Heart left ventricle (tissue), 16 donors: Measurements from ENCODE around the gene ANKDD1A. TPM values are rescaled to one million over a fixed set of nuclear protein-coding genes. Genes with fewer than 3 reads are reported as not detected.
A peak's percentile ranks its signal among the peaks of the same experiment; 100 is the strongest.

Experiments used
- ATAC-seq, 4 donors: fragments of 200-7000 bp; cut with Tn5 transposase; one replicate each; pipeline ENCODE4 v1.9.1; 2020 to 2022; ENCODE audit warnings: moderate library complexity in 4 of 4, mild to moderate bottlenecking in 3 of 4, moderate number of reproducible peaks in 1 of 4
- DNase-seq, 5 donors: peaks; one replicate each; pipeline ENCODE4 v3.0.0-alpha.2; 2020
- H3K27ac ChIP-seq, 12 donors: fragments of 200-600 bp; sonication (generic) in 4 of 12; one replicate each; pipeline versions ENCODE4 v1.5.0 to v1.8.0; 2016 to 2022; ENCODE audit warnings: mild to moderate bottlenecking in 2 of 12
- H3K27me3 ChIP-seq, 9 donors: fragments of 200-600 bp; sonication (generic) in 2 of 9; one replicate each; pipeline versions ENCODE4 v1.5.1 to v1.8.0; 2016 to 2022; ENCODE audit warnings: mild to moderate bottlenecking in 3 of 9
- H3K36me3 ChIP-seq, 9 donors: fragments of 200-600 bp; sonication (generic) in 2 of 9; one replicate each; pipeline versions ENCODE4 v1.5.0 to v1.8.0; 2018 to 2022; ENCODE audit warnings: mild to moderate bottlenecking in 2 of 9
- H3K4me1 ChIP-seq, 12 donors: fragments of 200-600 bp; sonication (generic) in 4 of 12; one replicate each; pipeline versions ENCODE4 v1.5.0 to v1.8.0; 2016 to 2022; ENCODE audit warnings: mild to moderate bottlenecking in 3 of 12
- H3K4me3 ChIP-seq, 12 donors: fragments of 200-600 bp; sonication (generic) in 4 of 12; one replicate each; pipeline versions ENCODE4 v1.5.0 to v1.8.0; 2017 to 2022; ENCODE audit warnings: mild to moderate bottlenecking in 9 of 12, moderate library complexity in 4 of 12
- H3K9me3 ChIP-seq, 12 donors: fragments of 200-600 bp; sonication (generic) in 4 of 12; one replicate each; pipeline versions ENCODE4 v1.5.0 to v1.8.0; 2016 to 2022; ENCODE audit warnings: mild to moderate bottlenecking in 1 of 12
- CTCF ChIP-seq, 12 donors: fragments of 200-600 bp; sonication (generic) in 4 of 12; IDR thresholded peaks; one replicate each; pipeline versions ENCODE4 v1.5.0 to v1.8.0; 2018 to 2022; ENCODE audit warnings: antibody characterized with exemption in 12 of 12, mild to moderate bottlenecking in 5 of 12
- POLR2A ChIP-seq, 2 donors: fragments of 450-650 bp; IDR thresholded peaks; one replicate each; pipeline ENCODE4 v1.6.1; 2017; ENCODE audit warnings: antibody characterized with exemption in 2 of 2, mild to moderate bottlenecking in 2 of 2, moderate library complexity in 2 of 2
- WGBS, 4 donors: extraction: QIAGEN DNeasy Blood & Tissue Kit in 2 of 4; methylation state at CpG; one replicate each; pipeline versions ENCODE4 v1.1.5 to v1.1.7; 2013 to 2018; 5-methylcytosine and 5-hydroxymethylcytosine counted together
- intact Hi-C, 10 donors: fragments of 100-400 bp; cut with DNase I; formaldehyde crosslinking; loops; one replicate each; pipeline versions ENCODE4 v1.11.1 to v1.14.2; 2022
- polyA plus RNA-seq, 2 donors: library from polyadenylated mRNA; stranded (reverse); fragments of 200-250 nt; gene quantifications; one replicate each; pipeline ENCODE4 v1.2.3, GENCODE V29; 2013
- total RNA-seq, 9 donors: library from RNA; depleted of rRNA in 2 of 9; stranded (reverse); fragments of >200 nt in 2 of 9; fragmentation: NEBNext Ultra II Directional in 3 of 9; extraction: Animal tissue kit (Norgen Biotek cat#: 25700) in 3 of 9; gene quantifications; one replicate each; pipeline versions ENCODE4 v1.1.0 to v1.2.4, GENCODE V29; 2016 to 2023
- donor health status: ischemic (EF 13 %, LVEDD 7.1; RV severe dilation, severe dysfunction).
- donor health status: healthy with polysubstance abuse.
- donor health status: DM: no; HTN: yes; CAD: no.
- donor health status: DM: no; HTN: no; CAD: no.
- donor health status: ischemic (EF 25% LVEDD 6.9; RV normal size, moderate dysfunction).
- donor health status: ischemic (EF 25% LVEDD 5.7; RV mildly dilated, moderate dysfunction).
- donor health status: healthy.
- donor health status: DM: yes; HTN: yes; CAD: no.
- donor health status: ischemic (EF 35%, LVEDD 5.7; RV mildly dilated, moderate dysfunction).
- donor health status: nonischemic (EF 11% LVEDD 7.7; RV severe dilation, severe dysfunction).
- donor health status: DM: yes; HTN: yes; CAD: no.
- donor health status: PGD.
- donor health status: ischemic (EF 29% LVEDD 5.4; RV normal size, mild dysfunction).
- donor health status: nonischemic (EF 23%, LVEDD 6.1; RV moderate dilation, normal function).

The ANKDD1A gene
- total and polyA plus RNA-seq, 11 donors = 0.42 to 3.4 (median 1.1) TPM

- H3K4me3 ChIP-seq = no peak overlapping the region
- DNase-seq (peak; percentile 77 to 87 (median 84)), ATAC-seq (peak; percentile 37 to 88 (median 82))
- H3K27ac ChIP-seq = peak overlapping the region in 10 of 12 donors; percentile 54 to 96 (median 66)
- no peaks in the 10 kb centered on the region for H3K9me3 ChIP-seq
- H3K36me3 ChIP-seq = no peaks in the 10 kb centered on the region
- intact Hi-C loops = no loop called here
- H3K4me1 ChIP-seq = peaks cover 3 to 66% (median 21%) of the 10 kb centered on the region in 12 donors
- TF ChIP-seq POLR2A (IDR thresholded peaks at IDR 0.05) = no peak
- no peak for TF ChIP-seq CTCF (IDR thresholded peaks at IDR 0.05)
- 16 to 23% (median 22%) methylated on average over 4 to 10 of the region's 10 CpGs for WGBS, 4 donors
- H3K27me3 ChIP-seq = no peaks in the 10 kb centered on the region
Observed at GRCh38 chr15:64883997-64884511, 27.6 kb upstream of the ANKDD1A start.

GRCh38 chr15:64884679-64885078, 27.0 kb upstream of the ANKDD1A start:
- DNase-seq (no peak), ATAC-seq (no peak)
- no peak for TF ChIP-seq POLR2A (IDR thresholded peaks at IDR 0.05)
- TF ChIP-seq CTCF (IDR thresholded peaks at IDR 0.05) = no peak
- WGBS, 4 donors = 85 to 94% (median 93%) methylated on average over 5 of the region's 5 CpGs
- peaks cover 3 to 62% (median 21%) of the 10 kb centered on the region in 12 donors for H3K4me1 ChIP-seq
- H3K27me3 ChIP-seq = no peaks in the 10 kb centered on the region
- H3K27ac ChIP-seq = peak overlapping the region in 4 of 12 donors; percentile 54 to 96 (median 82)
- no peaks in the 10 kb centered on the region for H3K36me3 ChIP-seq
- intact Hi-C loops = no loop called here
- H3K9me3 ChIP-seq = no peaks in the 10 kb centered on the region
- no peak overlapping the region for H3K4me3 ChIP-seq

DNA sequence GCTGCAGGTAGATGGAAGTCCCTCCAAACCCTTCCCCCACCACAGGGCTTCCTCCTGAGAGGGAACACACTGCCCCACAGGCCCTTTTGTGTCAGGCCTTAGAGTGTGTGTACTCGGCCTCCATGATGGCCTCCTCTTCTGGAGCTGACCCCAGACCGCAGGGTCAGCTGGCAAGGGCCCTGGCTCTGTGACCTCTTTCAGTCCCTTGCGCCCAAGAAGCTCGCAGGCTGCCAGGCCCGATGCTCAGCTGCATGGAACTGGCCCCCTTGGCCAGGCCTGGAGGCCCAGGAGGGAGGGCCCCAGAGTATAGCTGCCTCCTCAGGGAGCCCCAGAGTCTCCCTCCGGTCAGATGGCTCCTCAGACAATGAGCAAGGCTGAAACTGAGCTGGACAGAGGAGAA, 23.4 kb upstream of the ANKDD1A start:
- Histone ChIP-seq H3K4me3 (no peak overlapping the region), H3K27me3 (no peaks in the 10 kb centered on the region), H3K36me3 (no peaks in the 10 kb centered on the region), H3K4me1 (peaks cover 3 to 56% (median 15%) of the 10 kb centered on the region in 12 donors), H3K27ac (no peak overlapping the region), H3K9me3 (no peaks in the 10 kb centered on the region)
- ATAC-seq = no peak
- TF ChIP-seq POLR2A (IDR thresholded peaks at IDR 0.05) = no peak
- no peak for TF ChIP-seq CTCF (IDR thresholded peaks at IDR 0.05)
- intact Hi-C loops = no loop called here
- DNase-seq = no peak
- WGBS, 4 donors = 79 to 96% (median 91%) methylated on average over 6 of the region's 6 CpGs

- Histone ChIP-seq H3K9me3 (no peaks in the 10 kb centered on the region), H3K4me1 (peaks cover 8 to 57% (median 33%) of the 10 kb centered on the region in 12 donors), H3K27me3 (no peaks in the 10 kb centered on the region), H3K36me3 (no peaks in the 10 kb centered on the region), H3K27ac (peak overlapping the region in 7 of 12 donors; percentile 0 to 99 (median 23)), H3K4me3 (no peak overlapping the region)
- TF ChIP-seq POLR2A (IDR thresholded peaks at IDR 0.05) (no peak), CTCF (IDR thresholded peaks at IDR 0.05) (no peak)
- intact Hi-C loops = loop anchor here in 2 of 10 donors (5.0 kb wide), 2 partner anchors 44 to 49 kb away; partner anchors contain the start of gene PLEKHO2 (in 1 of the 2)
- DNase-seq = no peak
- ATAC-seq = no peak
Observed at GRCh38 chr15:64891561-64891960, 20.1 kb upstream of the ANKDD1A start.
